ENCODE results near the gene EPHA5.
"Not testable (repeated sequence)": the region's sequence is repeated elsewhere in the genome, so short reads cannot be mapped to it uniquely, and the experiment has no call there.

Gene EPHA5

DNA sequence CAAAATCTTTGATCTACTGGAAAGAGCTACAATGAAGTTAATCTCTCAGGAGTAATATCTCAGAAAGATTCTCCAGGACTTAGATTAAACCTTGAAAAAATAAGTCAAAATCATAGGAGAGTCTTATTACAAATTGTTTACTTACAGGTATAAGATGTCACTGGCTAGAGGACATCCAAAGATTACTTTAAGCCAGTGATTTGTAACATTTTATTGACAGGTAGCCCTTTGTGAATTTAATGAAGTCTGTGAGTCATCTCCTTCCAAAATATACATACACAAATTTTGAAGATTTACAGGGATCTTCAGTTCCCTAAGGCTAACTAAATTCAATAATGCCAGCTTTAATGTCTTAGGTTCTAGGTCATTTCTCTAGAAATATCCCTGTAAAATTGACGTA lies 359.7 kb downstream of the EPHA5 start:
- no peaks in the 10 kb centered on the region for H3K36me3 Mint-ChIP-seq
- no peaks in the 10 kb centered on the region for H3K4me1 Mint-ChIP-seq
- H3K9me3 Mint-ChIP-seq = peaks cover 9% of the 10 kb centered on the region
- no peaks in the 10 kb centered on the region for H3K27me3 Mint-ChIP-seq
- no peak for ATAC-seq
- H3K27ac Mint-ChIP-seq = no peak overlapping the region
- no peak overlapping the region for H3K4me3 Mint-ChIP-seq

DNA sequence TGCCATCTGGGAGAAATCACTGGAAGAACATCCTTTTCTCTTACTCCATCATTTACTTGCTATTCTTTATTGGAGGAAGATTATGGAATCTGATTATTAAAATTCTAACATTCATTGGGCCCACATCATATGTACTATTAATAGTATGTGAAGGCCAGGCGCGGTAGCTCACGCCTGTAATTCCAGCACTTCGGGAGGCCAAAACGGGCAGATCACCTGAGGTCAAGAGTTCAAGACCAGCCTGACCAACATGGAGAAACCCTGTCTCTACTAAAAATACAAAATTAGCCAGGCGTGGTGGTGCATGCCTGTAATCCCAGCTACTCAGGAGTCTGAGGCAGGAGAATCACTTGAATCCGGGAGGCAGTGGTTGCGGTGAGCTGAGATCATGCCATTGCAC lies 361.7 kb downstream of the EPHA5 start:
- not testable (repeated sequence) for ATAC-seq, H3K4me1 Mint-ChIP-seq, H3K36me3 Mint-ChIP-seq, H3K4me3 Mint-ChIP-seq, H3K27ac Mint-ChIP-seq, H3K27me3 Mint-ChIP-seq, H3K9me3 Mint-ChIP-seq

- no peak overlapping the region for H3K4me3 Mint-ChIP-seq
- no peaks in the 10 kb centered on the region for H3K27me3 Mint-ChIP-seq
- no peak overlapping the region for H3K27ac Mint-ChIP-seq
- no peak for ATAC-seq
- peaks cover 3% of the 10 kb centered on the region for H3K9me3 Mint-ChIP-seq
- H3K4me1 Mint-ChIP-seq = no peaks in the 10 kb centered on the region
- H3K36me3 Mint-ChIP-seq = no peaks in the 10 kb centered on the region
These were observed 368.1 kb downstream of the EPHA5 start for GRCh38 chr4:65302145-65302544.

- Mint-ChIP-seq H3K4me1 (no peaks in the 10 kb centered on the region), H3K4me3 (no peak overlapping the region), H3K27me3 (no peaks in the 10 kb centered on the region), H3K9me3 (peaks cover 13% of the 10 kb centered on the region), H3K27ac (no peak overlapping the region), H3K36me3 (no peaks in the 10 kb centered on the region)
- no peak for ATAC-seq
These were observed 374.0 kb downstream of the EPHA5 start for GRCh38 chr4:65296246-65296645.

GRCh38 chr4:65287071-65287470 lies 383.2 kb downstream of the EPHA5 start:
- H3K36me3 Mint-ChIP-seq = no peaks in the 10 kb centered on the region
- no peak overlapping the region for H3K4me3 Mint-ChIP-seq
- H3K27ac Mint-ChIP-seq = no peak overlapping the region
- no peaks in the 10 kb centered on the region for H3K27me3 Mint-ChIP-seq
- H3K9me3 Mint-ChIP-seq = peaks cover 3% of the 10 kb centered on the region
- no peak for ATAC-seq
- H3K4me1 Mint-ChIP-seq = no peaks in the 10 kb centered on the region
